Panc1 (cell line): Measurements from ENCODE around the gene COPZ2. TPM values are rescaled to one million over a fixed set of nuclear protein-coding genes. Genes with fewer than 3 reads are reported as not detected.
A peak's percentile ranks its signal among the peaks of the same experiment; 100 is the strongest.

Source experiments
- ATAC-seq: fragments of 200-7000 bp; cut with Tn5 transposase; 2 replicates; pipeline ENCODE4 v1.9.1; 2020; ENCODE audit warnings: mild to moderate bottlenecking, moderate library complexity
- BruUV-seq: library from RNA; stranded (reverse); fragments of 400-500 nt; replicated peaks from 2 replicates; lab custom pipeline; 2021; lab: Mats Ljungman, UMichigan
- CTCF ChIA-PET: fragments of 300-600 bp; sonication (Branson Sonifier 250); formaldehyde crosslinking; loops from one replicate; lab custom pipeline; 2022; ENCODE audit warnings: antibody characterized with exemption; lab: Charles Lee
- POLR2A ChIA-PET: fragments of 300-600 bp; sonication (Branson Sonifier 250); formaldehyde crosslinking; loops from one replicate; lab custom pipeline; 2022; ENCODE audit warnings: antibody characterized with exemption; lab: Charles Lee
- DNase-seq: peaks from one replicate; pipeline ENCODE4 v3.0.0-alpha.2; 2010; ENCODE audit warnings: low read depth, low spot score
- H3K27ac ChIP-seq: 2 replicates; pipeline ENCODE4 v1.5.1; 2011; ENCODE audit warnings: mild to moderate bottlenecking, low read length, inconsistent platforms
- H3K27me3 ChIP-seq: fragments of 200-500 bp; sonication (Bioruptor generic); 2 replicates; pipeline ENCODE4 v1.6.0; 2014; ENCODE audit warnings: low read length, inconsistent platforms; ENCODE audit not compliant: control insufficient read depth, insufficient read depth
- H3K36me3 ChIP-seq: fragments of 200-500 bp; sonication (Bioruptor generic); 2 replicates; pipeline ENCODE4 v1.5.1; 2014; ENCODE audit warnings: inconsistent platforms, mild to moderate bottlenecking, low read length, moderate library complexity; ENCODE audit not compliant: control insufficient read depth, insufficient read depth
- H3K4me1 ChIP-seq: 2 replicates; pipeline ENCODE4 v1.5.1; 2011; ENCODE audit warnings: inconsistent platforms, mild to moderate bottlenecking, low read length, moderate library complexity; ENCODE audit not compliant: control insufficient read depth, insufficient read depth
- H3K4me3 ChIP-seq, 2 experiments: 2 replicates each; pipeline ENCODE4 v1.5.1; 2011 to 2012; ENCODE audit warnings: low read depth in 2 of 2, low read length in 2 of 2, mild to moderate bottlenecking in 2 of 2, inconsistent platforms in 1 of 2, moderate library complexity in 1 of 2
- H3K9me3 ChIP-seq: fragments of 200-500 bp; sonication (Bioruptor generic); 2 replicates; pipeline ENCODE4 v1.5.1; 2014; ENCODE audit warnings: low read depth, mild to moderate bottlenecking, inconsistent platforms, low read length, moderate library complexity; ENCODE audit not compliant: control insufficient read depth, insufficient read depth
- CTCF ChIP-seq: fragments of 450-650 bp; IDR thresholded peaks from 2 replicates; pipeline ENCODE4 v1.5.1; 2017; ENCODE audit warnings: mild to moderate bottlenecking
- POLR2AphosphoS5 ChIP-seq: IDR thresholded peaks from 2 replicates; pipeline ENCODE4 v1.6.1; 2012; ENCODE audit warnings: mild to moderate bottlenecking, low read depth, low read length, moderate library complexity
- REST ChIP-seq, 2 experiments: IDR thresholded peaks; 2 replicates each; pipeline ENCODE4 v1.6.1; 2011 to 2012; ENCODE audit warnings: low read depth in 2 of 2, control low read depth in 1 of 2, low read length in 1 of 2, mild to moderate bottlenecking in 1 of 2, moderate library complexity in 1 of 2; ENCODE audit not compliant: insufficient read depth in 1 of 2
- SIN3A ChIP-seq: IDR thresholded peaks from 2 replicates; pipeline ENCODE4 v1.6.1; 2012; ENCODE audit warnings: low read depth, mild to moderate bottlenecking, low read length, moderate library complexity, borderline replicate concordance; ENCODE audit not compliant: insufficient read depth
- TCF7L2 ChIP-seq: IDR thresholded peaks from 2 replicates; pipeline ENCODE4 v1.6.1; 2011; ENCODE audit warnings: mild to moderate bottlenecking, low read depth, low read length, inconsistent platforms
- in situ Hi-C: cut with HindIII; loops from 2 replicates; pipeline ENCODE4 v1.10.0; 2016; ENCODE audit warnings: low sequenced_read_pairs, low pct_unique_long_range_greater_than_20kb
- intact Hi-C: fragments of 100-400 bp; cut with micrococcal nuclease; formaldehyde crosslinking; loops from one replicate; pipeline ENCODE4 v1.10.0; 2022; ENCODE audit not compliant: unreplicated experiment
- total RNA-seq: library from RNA; stranded (reverse); gene quantifications from one replicate; pipeline ENCODE4 v1.2.1, GENCODE V29; 2021; ENCODE audit not compliant: unreplicated experiment

COPZ2 gene
- total RNA-seq, 1 experiment from 2014 or later, result 5.4 TPM

- ChIA-PET POLR2A (no interaction called here), CTCF (interaction anchor here (1.1 kb wide), 1 partner anchor 32 kb away, joined by 4 read pairs; no protein-coding TSS in a partner anchor)
- H3K36me3 ChIP-seq, result no peaks in the 10 kb centered on the region; the same call in 1 of the 2 replicates
- peaks cover 12% of the 10 kb centered on the region for H3K4me1 ChIP-seq
- ATAC-seq (no peak), DNase-seq (no peak)
- H3K9me3 ChIP-seq, result no peaks in the 10 kb centered on the region
- no TSS peak for BruUV-seq
- in situ Hi-C loops, result no loop called here
- no peak for TF ChIP-seq POLR2AphosphoS5
- TF ChIP-seq REST (IDR thresholded peaks at IDR 0.05; ENCODE audit: insufficient read depth in 1 of 2, low read depth in 2 of 2, low read length in 1 of 2), result no peak
- no peak for TF ChIP-seq CTCF
- no peak for TF ChIP-seq SIN3A
- no peak for TF ChIP-seq TCF7L2
- intact Hi-C loops, result no loop called here
- no peak overlapping the region for H3K4me3 ChIP-seq
- no peaks in the 10 kb centered on the region for H3K27me3 ChIP-seq
- 0 out of 2 replicates have a peak overlapping the region, but pooled peaks have one; percentile 35 for H3K27ac ChIP-seq
Measured at GRCh38 chr17:47986520-47986919, 51.1 kb downstream of the COPZ2 start.

- ChIA-PET CTCF (interaction anchor here (1.1 kb wide), 1 partner anchor 35 kb away, joined by 3 read pairs; no protein-coding TSS in a partner anchor), POLR2A (no interaction called here)
- Histone ChIP-seq H3K36me3 (peaks cover under 1% of the 10 kb centered on the region; the same call in 1 of the 2 replicates), H3K27me3 (no peaks in the 10 kb centered on the region), H3K4me1 (peaks cover 10% of the 10 kb centered on the region; the same call in 1 of the 2 replicates), H3K4me3 (no peak overlapping the region), H3K27ac (no peak overlapping the region), H3K9me3 (no peaks in the 10 kb centered on the region)
- intact Hi-C loops (no loop called here), in situ Hi-C loops (no loop called here)
- DNase-seq (no peak), ATAC-seq (no peak)
- TF ChIP-seq CTCF (no peak), TCF7L2 (no peak), REST (IDR thresholded peaks at IDR 0.05; ENCODE audit: insufficient read depth in 1 of 2, low read depth in 2 of 2, low read length in 1 of 2) (no peak), SIN3A (no peak), POLR2AphosphoS5 (no peak)
- BruUV-seq, result no TSS peak
Measured at GRCh38 chr17:47983492-47984223, 53.9 kb downstream of the COPZ2 start.
